OCI-LY1 (cell line): ENCODE data around the gene NKAIN2.

ENCODE experiments used
- H2AFZ ChIP-seq: fragments of 200-600 bp; sonication (generic), shearing (Covaris generic); 2 replicates; pipeline ENCODE4 v1.6.0; 2014; ENCODE audit warnings: antibody characterized with exemption, mild to moderate bottlenecking, low read length
- H3F3A ChIP-seq: fragments of 200-600 bp; sonication (generic), shearing (Covaris generic); 2 replicates; pipeline ENCODE4 v1.6.0; 2014; ENCODE audit warnings: mild to moderate bottlenecking, antibody characterized with exemption, low read length, moderate library complexity; ENCODE audit not compliant: insufficient read depth
- H3K27ac ChIP-seq: fragments of 200-600 bp; sonication (generic); 2 replicates; pipeline ENCODE4 v1.5.1; 2014; ENCODE audit warnings: low read length, mixed run types, mild to moderate bottlenecking, low read depth; ENCODE audit not compliant: poor library complexity, severe bottlenecking
- H3K27me3 ChIP-seq: fragments of 200-600 bp; sonication (generic); 2 replicates; pipeline ENCODE4 v1.6.0; 2014; ENCODE audit warnings: antibody characterized with exemption, mild to moderate bottlenecking, low read length, moderate library complexity; ENCODE audit not compliant: insufficient read depth
- H3K36me3 ChIP-seq: fragments of 200-600 bp; sonication (generic); 2 replicates; pipeline ENCODE4 v1.6.1; 2014; ENCODE audit warnings: mild to moderate bottlenecking, antibody characterized with exemption, low read length, moderate library complexity, mixed read lengths; ENCODE audit not compliant: insufficient read depth
- H3K4me1 ChIP-seq: fragments of 200-600 bp; sonication (generic); 2 replicates; pipeline ENCODE4 v1.5.1; 2014; ENCODE audit warnings: mild to moderate bottlenecking, low read length, moderate library complexity; ENCODE audit not compliant: insufficient read depth, severe bottlenecking
- H3K4me2 ChIP-seq: fragments of 200-600 bp; sonication (generic), shearing (Covaris generic); 2 replicates; pipeline ENCODE4 v1.6.1; 2014; ENCODE audit warnings: low read length
- H3K4me3 ChIP-seq: fragments of 200-600 bp; sonication (generic); 2 replicates; pipeline ENCODE4 v1.5.1; 2014; ENCODE audit warnings: low read length, low read depth, mild to moderate bottlenecking, mixed read lengths; ENCODE audit not compliant: poor library complexity, severe bottlenecking
- H3K79me2 ChIP-seq: fragments of 200-600 bp; shearing (Covaris generic); 2 replicates; pipeline ENCODE4 v1.6.1; 2016; ENCODE audit warnings: mixed run types, low read length, mixed read lengths; ENCODE audit not compliant: insufficient read depth
- H3K9ac ChIP-seq: fragments of 200-600 bp; sonication (generic), shearing (Covaris generic); 2 replicates; pipeline ENCODE4 v1.6.1; 2014; ENCODE audit warnings: mild to moderate bottlenecking, low read length, mixed read lengths
- H3K9me2 ChIP-seq: fragments of 200-600 bp; sonication (generic), shearing (Covaris generic); 2 replicates; pipeline ENCODE4 v1.6.1; 2014; ENCODE audit warnings: low read depth, mild to moderate bottlenecking, low read length, mixed read lengths
- H3K9me3 ChIP-seq: fragments of 200-600 bp; shearing (Covaris generic); 2 replicates; pipeline ENCODE4 v1.6.1; 2014; ENCODE audit warnings: low read length, mixed read lengths
- H4K20me1 ChIP-seq: fragments of 200-600 bp; sonication (generic), shearing (Covaris generic); 2 replicates; pipeline ENCODE4 v1.6.0; 2016; ENCODE audit warnings: mild to moderate bottlenecking, low read length; ENCODE audit not compliant: insufficient read depth
- EZH2 ChIP-seq: fragments of 200-600 bp; sonication (generic), shearing (Covaris generic); IDR thresholded peaks from 2 replicates; pipeline ENCODE4 v1.8.0; 2017; ENCODE audit warnings: borderline replicate concordance, mixed run types, mild to moderate bottlenecking, antibody characterized with exemption, low read length, moderate library complexity, mixed read lengths
- TF ChIP-seq, protein P1 (sequence below): fragments of 200-600 bp; sonication (generic), shearing (Covaris generic); IDR thresholded peaks from 2 replicates; pipeline ENCODE4 v1.5.1; 2017; ENCODE audit warnings: mild to moderate bottlenecking, antibody characterized with exemption, low read length, moderate library complexity, mixed read lengths

NKAIN2 gene

GRCh38 chr6:123804014-123804786 is 535 bp downstream of the NKAIN2 start:
- no peaks in the 10 kb centered on the region for H3K79me2 ChIP-seq
- TF ChIP-seq EZH2: no peak
- TF ChIP-seq, protein P1, sequence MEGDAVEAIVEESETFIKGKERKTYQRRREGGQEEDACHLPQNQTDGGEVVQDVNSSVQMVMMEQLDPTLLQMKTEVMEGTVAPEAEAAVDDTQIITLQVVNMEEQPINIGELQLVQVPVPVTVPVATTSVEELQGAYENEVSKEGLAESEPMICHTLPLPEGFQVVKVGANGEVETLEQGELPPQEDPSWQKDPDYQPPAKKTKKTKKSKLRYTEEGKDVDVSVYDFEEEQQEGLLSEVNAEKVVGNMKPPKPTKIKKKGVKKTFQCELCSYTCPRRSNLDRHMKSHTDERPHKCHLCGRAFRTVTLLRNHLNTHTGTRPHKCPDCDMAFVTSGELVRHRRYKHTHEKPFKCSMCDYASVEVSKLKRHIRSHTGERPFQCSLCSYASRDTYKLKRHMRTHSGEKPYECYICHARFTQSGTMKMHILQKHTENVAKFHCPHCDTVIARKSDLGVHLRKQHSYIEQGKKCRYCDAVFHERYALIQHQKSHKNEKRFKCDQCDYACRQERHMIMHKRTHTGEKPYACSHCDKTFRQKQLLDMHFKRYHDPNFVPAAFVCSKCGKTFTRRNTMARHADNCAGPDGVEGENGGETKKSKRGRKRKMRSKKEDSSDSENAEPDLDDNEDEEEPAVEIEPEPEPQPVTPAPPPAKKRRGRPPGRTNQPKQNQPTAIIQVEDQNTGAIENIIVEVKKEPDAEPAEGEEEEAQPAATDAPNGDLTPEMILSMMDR: no peak
- no peaks in the 10 kb centered on the region for H3K27me3 ChIP-seq
- H2AFZ ChIP-seq: no peak overlapping the region
- no peak overlapping the region for H3K9ac ChIP-seq
- H3F3A ChIP-seq: no peaks in the 10 kb centered on the region
- H3K9me3 ChIP-seq: no peaks in the 10 kb centered on the region
- no peaks in the 10 kb centered on the region for H3K9me2 ChIP-seq
- H3K36me3 ChIP-seq: no peaks in the 10 kb centered on the region
- H4K20me1 ChIP-seq: no peaks in the 10 kb centered on the region
- H3K4me3 ChIP-seq: no peak overlapping the region
- H3K4me2 ChIP-seq: no peak overlapping the region
- H3K27ac ChIP-seq: no peak overlapping the region
- no peaks in the 10 kb centered on the region for H3K4me1 ChIP-seq

DNA sequence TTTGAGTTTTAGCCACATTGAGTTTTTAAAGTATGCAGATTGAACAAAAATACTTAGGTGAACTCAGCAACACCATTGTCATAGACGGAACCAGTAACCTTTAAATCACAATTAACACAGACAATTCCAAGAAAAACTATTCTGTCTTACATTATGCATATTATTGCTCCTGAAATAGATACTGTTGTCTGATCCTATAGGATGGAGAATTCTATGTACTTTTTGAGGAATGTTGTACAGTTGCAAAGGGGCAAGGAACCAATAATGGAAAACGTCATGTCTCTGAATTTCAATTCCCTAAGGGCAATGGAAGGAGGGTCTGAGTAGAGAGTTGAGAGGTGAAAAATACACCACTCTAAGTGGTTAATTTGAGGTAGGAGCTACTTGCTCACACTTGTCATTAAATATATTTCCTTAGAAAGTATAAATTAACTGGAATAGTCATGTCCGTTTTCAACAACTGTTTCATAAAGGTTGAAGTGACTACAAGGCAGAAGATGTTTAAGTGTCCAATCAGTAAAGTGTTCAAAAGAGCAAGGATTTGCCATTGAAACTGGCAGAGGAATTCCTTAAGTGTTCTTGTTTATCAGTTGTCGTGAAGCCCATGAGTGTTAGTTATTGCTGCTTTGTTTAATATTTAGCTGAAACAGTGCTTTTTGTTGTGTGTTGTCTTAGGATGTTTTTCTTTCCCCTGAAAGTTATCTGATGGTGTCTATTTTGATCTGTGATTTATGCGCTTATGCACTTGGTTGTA is 1.3 kb downstream of the NKAIN2 start:
- H3K27me3 ChIP-seq: no peaks in the 10 kb centered on the region
- H3F3A ChIP-seq: no peaks in the 10 kb centered on the region

GRCh38 chr6:123805921-123806320 is 2.3 kb downstream of the NKAIN2 start:
- no peaks in the 10 kb centered on the region for H3K9me3 ChIP-seq
- TF ChIP-seq, protein P1: no peak
- TF ChIP-seq EZH2: no peak
- H3K4me2 ChIP-seq: no peak overlapping the region
- H3K27ac ChIP-seq: no peak overlapping the region
- H3K79me2 ChIP-seq: no peaks in the 10 kb centered on the region
- no peaks in the 10 kb centered on the region for H3K4me1 ChIP-seq
- H3F3A ChIP-seq: no peaks in the 10 kb centered on the region
- H3K9me2 ChIP-seq: no peaks in the 10 kb centered on the region
- no peak overlapping the region for H3K4me3 ChIP-seq
- no peaks in the 10 kb centered on the region for H3K27me3 ChIP-seq
- H3K9ac ChIP-seq: no peak overlapping the region
- no peaks in the 10 kb centered on the region for H3K36me3 ChIP-seq
- H4K20me1 ChIP-seq: no peaks in the 10 kb centered on the region
- no peak overlapping the region for H2AFZ ChIP-seq

More for the DNA sequence above, 1.3 kb downstream of the NKAIN2 start:
- H3K9me2 ChIP-seq: no peaks in the 10 kb centered on the region
- H4K20me1 ChIP-seq: no peaks in the 10 kb centered on the region
- H3K9ac ChIP-seq: no peak overlapping the region
- H3K36me3 ChIP-seq: no peaks in the 10 kb centered on the region
- no peak overlapping the region for H3K4me3 ChIP-seq
- no peak for TF ChIP-seq EZH2
- TF ChIP-seq, protein P1: no peak
- H3K27ac ChIP-seq: no peak overlapping the region
- no peak overlapping the region for H3K4me2 ChIP-seq
- no peaks in the 10 kb centered on the region for H3K4me1 ChIP-seq
- H3K79me2 ChIP-seq: no peaks in the 10 kb centered on the region
- no peak overlapping the region for H2AFZ ChIP-seq
- H3K9me3 ChIP-seq: no peaks in the 10 kb centered on the region
